OCI-LY3 (cell line): ENCODE data around the gene ZSCAN22.
A peak's percentile ranks its signal among the peaks of the same experiment; 100 is the strongest.

Source experiments
- EZH2phosphoT487 ChIP-seq: fragments of 200-600 bp; shearing (Covaris generic); IDR thresholded peaks from 2 replicates; pipeline ENCODE4 v1.6.1; 2018; ENCODE audit warnings: antibody characterized with exemption, mixed run types, low read depth
- TF ChIP-seq, protein P1 (sequence below): fragments of 200-600, 300-600 bp; sonication (generic); IDR thresholded peaks from 2 replicates; pipeline ENCODE4 v1.5.1; 2014; ENCODE audit warnings: antibody characterized with exemption, low read length, low read depth

DNA sequence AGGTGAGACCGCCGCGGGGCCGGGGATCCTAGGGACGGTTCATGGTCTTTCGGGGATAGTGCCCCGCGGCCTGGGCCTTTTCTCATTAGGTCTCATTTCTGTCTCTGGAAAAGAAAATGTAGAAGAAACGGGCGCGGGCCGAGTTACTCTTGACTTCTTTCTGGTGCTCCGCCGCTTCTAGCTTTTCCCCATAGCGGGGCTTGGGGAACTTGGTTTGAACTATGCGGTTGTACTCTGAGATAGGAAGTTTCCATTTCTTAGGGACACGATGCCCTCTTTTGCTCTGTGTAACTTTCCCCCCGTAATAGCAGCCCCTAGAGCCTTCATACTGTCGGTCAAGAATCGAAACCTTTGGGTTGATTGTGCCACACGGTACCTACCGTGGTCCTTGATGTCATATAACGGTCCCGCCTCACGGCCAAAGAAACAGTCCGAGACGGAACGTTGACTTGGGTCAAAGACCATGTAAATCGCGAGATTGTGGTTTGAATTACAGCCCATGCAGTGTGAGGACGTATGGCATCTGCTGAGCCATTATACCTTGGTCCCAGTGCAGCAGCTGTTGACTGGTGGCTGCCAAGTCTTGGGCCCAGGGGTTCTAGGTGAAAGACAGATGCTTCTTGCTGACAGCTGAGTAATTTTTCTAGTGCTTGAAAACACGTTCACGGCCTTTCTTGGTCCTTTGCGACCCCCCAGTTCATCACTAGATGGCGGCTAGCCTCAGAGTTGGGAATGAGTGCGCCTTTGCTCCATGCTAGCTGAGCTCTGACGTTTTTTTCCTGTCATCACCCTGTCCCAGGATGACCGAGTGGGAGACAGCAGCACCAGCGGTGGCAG, 60.8 kb downstream of the ZSCAN22 start:
- TF ChIP-seq, protein P1, sequence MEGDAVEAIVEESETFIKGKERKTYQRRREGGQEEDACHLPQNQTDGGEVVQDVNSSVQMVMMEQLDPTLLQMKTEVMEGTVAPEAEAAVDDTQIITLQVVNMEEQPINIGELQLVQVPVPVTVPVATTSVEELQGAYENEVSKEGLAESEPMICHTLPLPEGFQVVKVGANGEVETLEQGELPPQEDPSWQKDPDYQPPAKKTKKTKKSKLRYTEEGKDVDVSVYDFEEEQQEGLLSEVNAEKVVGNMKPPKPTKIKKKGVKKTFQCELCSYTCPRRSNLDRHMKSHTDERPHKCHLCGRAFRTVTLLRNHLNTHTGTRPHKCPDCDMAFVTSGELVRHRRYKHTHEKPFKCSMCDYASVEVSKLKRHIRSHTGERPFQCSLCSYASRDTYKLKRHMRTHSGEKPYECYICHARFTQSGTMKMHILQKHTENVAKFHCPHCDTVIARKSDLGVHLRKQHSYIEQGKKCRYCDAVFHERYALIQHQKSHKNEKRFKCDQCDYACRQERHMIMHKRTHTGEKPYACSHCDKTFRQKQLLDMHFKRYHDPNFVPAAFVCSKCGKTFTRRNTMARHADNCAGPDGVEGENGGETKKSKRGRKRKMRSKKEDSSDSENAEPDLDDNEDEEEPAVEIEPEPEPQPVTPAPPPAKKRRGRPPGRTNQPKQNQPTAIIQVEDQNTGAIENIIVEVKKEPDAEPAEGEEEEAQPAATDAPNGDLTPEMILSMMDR: 0 out of 2 replicates have a peak, but pooled peaks have one; percentile 13
- TF ChIP-seq EZH2phosphoT487: no peak
